Activated CD4-positive, alpha-beta memory T cell treated with anti-CD3 and anti-CD28 coated beads, Interleukin-2, amount 10 ng/mL, durations not matched to agents 7 days and 5 days (primary cell): ENCODE measurements around the gene RGS9. TPM values are rescaled to one million over a fixed set of nuclear protein-coding genes. Genes with fewer than 3 reads are reported as not detected.
"Not testable (repeated sequence)": the region's sequence is repeated elsewhere in the genome, so short reads cannot be mapped to it uniquely, and the experiment has no call there.

ENCODE experiments used
- CTCF ChIA-PET: fragments of 350-600 bp; sonication (Branson Sonifier 250); formaldehyde crosslinking; loops from one replicate; lab custom pipeline; 2021; ENCODE audit warnings: antibody characterized with exemption, inconsistent platforms; lab: Charles Lee
- POLR2A ChIA-PET: fragments of 350-600 bp; sonication (Branson Sonifier 250); formaldehyde crosslinking; loops from one replicate; lab custom pipeline; 2021; ENCODE audit warnings: antibody characterized with exemption; lab: Charles Lee
- DNase-seq: peaks from one replicate; pipeline ENCODE4 v3.0.0-alpha.2; 2020
- H3K27ac Mint-ChIP-seq: one replicate; pipeline ENCODE4 v1.8.0; 2021; ENCODE audit warnings: mild to moderate bottlenecking, mixed read lengths
- H3K27me3 Mint-ChIP-seq: one replicate; pipeline ENCODE4 v1.8.0; 2021; ENCODE audit warnings: mixed read lengths
- H3K36me3 Mint-ChIP-seq: one replicate; pipeline ENCODE4 v1.8.0; 2021; ENCODE audit warnings: low read depth, mixed read lengths
- H3K4me1 Mint-ChIP-seq: one replicate; pipeline ENCODE4 v1.8.0; 2021; ENCODE audit warnings: mixed read lengths
- H3K4me3 Mint-ChIP-seq: one replicate; pipeline ENCODE4 v1.8.0; 2021; ENCODE audit warnings: mild to moderate bottlenecking, mixed read lengths
- H3K9me3 Mint-ChIP-seq: one replicate; pipeline ENCODE4 v1.8.0; 2021; ENCODE audit warnings: mixed read lengths
- total RNA-seq, 2 experiments: library from RNA; stranded (reverse); gene quantifications; one replicate each; pipeline ENCODE4 v1.2.3, GENCODE V29; 2021

The RGS9 gene
- total RNA-seq, 2 experiments from 2014 or later = 30.4 to 31.2 TPM

- H3K27ac Mint-ChIP-seq = no peak overlapping the region
These were observed 39.7 kb downstream of the RGS9 start for GRCh38 chr17:65176646-65177409.

DNA sequence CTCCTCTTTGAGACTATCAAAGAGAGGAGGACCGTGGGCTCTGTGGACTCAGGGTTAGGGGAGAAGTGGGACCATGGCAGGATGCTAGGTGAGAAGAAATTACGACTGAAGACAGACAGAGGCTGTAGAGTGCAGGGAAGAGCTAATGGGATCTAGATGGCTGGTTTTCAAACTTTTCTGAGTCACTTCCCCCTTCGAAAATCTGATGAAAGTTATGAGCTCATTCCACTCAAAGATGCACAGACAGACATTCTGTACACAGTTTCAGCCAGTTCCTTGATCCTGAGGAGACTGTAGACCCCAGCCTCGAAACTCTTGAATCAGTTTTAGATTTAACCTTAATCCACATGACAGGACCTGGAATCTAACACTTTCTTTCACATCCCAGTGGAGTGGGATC is 40.7 kb downstream of the RGS9 start:
- H3K4me3 Mint-ChIP-seq = no peak overlapping the region
- POLR2A ChIA-PET = interaction anchor here (1.0 to 6.8 kb wide), 8 partner anchors 13 to 203 kb away, joined by 3 to 44 read pairs (median 18); partner anchors contain the start of gene GNA13
- peak overlapping the region; percentile 80 for H3K27ac Mint-ChIP-seq

More at GRCh38 chr17:65176646-65177409, 39.7 kb downstream of the RGS9 start:
- H3K4me1 Mint-ChIP-seq = peaks cover 63% of the 10 kb centered on the region
- ChIA-PET CTCF (interaction anchor here (0.9 to 1.6 kb wide), 2 partner anchors 40 to 76 kb away, joined by 4 to 9 read pairs; partner anchors contain the start of gene RGS9), POLR2A (interaction anchor here (1.5 to 6.8 kb wide), 3 partner anchors 12 to 120 kb away, joined by 4 to 44 read pairs (median 38); partner anchors contain the start of gene GNA13)
- H3K9me3 Mint-ChIP-seq = peaks cover 8% of the 10 kb centered on the region
- H3K36me3 Mint-ChIP-seq = peaks cover 40% of the 10 kb centered on the region
- H3K4me3 Mint-ChIP-seq = no peak overlapping the region
- H3K27me3 Mint-ChIP-seq = no peaks in the 10 kb centered on the region
- DNase-seq = no peak

DNA sequence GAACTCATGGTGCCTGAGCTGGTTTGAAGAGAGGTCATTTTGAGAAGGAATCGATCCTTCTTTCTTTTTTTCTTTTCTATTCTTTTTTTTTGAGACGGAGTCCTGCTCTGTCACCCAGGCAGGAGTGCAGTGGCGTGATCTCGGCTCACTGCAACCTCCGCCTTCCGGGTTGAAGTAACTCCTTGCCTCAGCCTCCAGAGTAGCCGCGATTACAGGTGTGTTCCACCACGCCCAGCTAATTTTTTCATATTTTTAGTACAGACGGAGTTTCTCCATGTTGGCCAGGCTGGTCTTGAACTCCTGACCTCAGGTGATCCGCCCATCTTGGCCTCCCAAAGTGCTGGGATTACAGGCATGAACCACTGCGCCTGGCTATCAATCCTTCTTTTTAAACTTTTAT is 43.1 kb downstream of the RGS9 start:
- H3K27me3 Mint-ChIP-seq, H3K9me3 Mint-ChIP-seq: not testable (repeated sequence)
- ChIA-PET POLR2A (interaction anchor here (0.7 to 6.8 kb wide), 14 partner anchors 8 to 400 kb away, joined by 3 to 69 read pairs (median 30); partner anchors contain the start of genes GNA13, LRRC37A3 and RGS9), CTCF (interaction anchor here (1.2 to 4.2 kb wide), 7 partner anchors 15 to 205 kb away, joined by 3 to 27 read pairs (median 6); partner anchors contain the start of gene RGS9)
- peaks cover 88% of the 10 kb centered on the region for H3K4me1 Mint-ChIP-seq
- peak; percentile 27 for DNase-seq
- H3K4me3 Mint-ChIP-seq = peak overlapping the region; percentile 55
- peaks cover 54% of the 10 kb centered on the region for H3K36me3 Mint-ChIP-seq
- peak overlapping the region; percentile 98 for H3K27ac Mint-ChIP-seq

More for the DNA sequence above, 40.7 kb downstream of the RGS9 start:
- peaks cover 43% of the 10 kb centered on the region for H3K36me3 Mint-ChIP-seq
- H3K9me3 Mint-ChIP-seq = peaks cover 8% of the 10 kb centered on the region
- H3K4me1 Mint-ChIP-seq = peaks cover 69% of the 10 kb centered on the region
- no peaks in the 10 kb centered on the region for H3K27me3 Mint-ChIP-seq
- no peak for DNase-seq
- CTCF ChIA-PET = interaction anchor here (0.9 to 1.6 kb wide), 3 partner anchors 14 to 78 kb away, joined by 3 to 9 read pairs (median 5); partner anchors contain the start of gene RGS9

- peaks cover 57% of the 10 kb centered on the region for H3K36me3 Mint-ChIP-seq
These were observed 43.6 kb downstream of the RGS9 start for GRCh38 chr17:65180752-65181236.

DNA sequence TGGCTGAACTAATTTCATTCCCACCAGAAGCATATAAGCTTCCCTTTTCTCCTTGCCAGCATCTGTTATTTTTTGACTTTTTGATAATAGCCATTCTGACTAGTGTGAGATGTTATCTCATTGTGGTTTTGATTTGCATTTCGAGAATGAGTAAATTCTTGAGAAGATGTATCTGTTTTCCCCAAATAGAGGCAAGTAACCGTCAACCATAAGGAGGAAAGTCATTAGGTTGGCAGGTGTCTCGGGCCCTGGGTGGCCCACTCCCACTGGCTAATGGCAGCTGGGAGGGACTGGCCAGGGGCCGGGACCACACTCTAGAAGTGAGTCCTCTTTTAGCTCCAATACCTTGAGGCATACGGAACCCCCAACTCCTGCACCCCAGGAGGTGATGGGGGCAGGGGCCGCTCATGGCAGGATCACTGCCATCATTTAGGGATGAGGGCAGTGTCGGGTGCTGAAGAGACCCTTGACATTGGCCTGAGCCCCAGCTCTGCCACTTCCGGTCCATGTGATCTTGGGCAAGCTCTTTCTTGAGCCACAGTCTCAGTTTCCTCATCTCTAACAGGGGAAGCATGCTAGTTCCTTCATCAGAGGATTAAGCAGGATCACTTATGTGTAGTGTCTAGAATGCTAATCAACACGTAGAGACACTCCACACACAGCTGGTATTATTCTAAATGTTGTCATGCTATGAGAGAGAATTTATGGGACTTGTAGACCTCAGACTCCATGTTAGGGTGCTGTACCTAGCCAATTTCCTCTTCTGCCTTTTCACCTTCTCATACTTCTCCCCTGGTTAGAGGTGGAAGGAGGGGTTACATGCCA is 44.3 kb downstream of the RGS9 start:
- ChIA-PET CTCF (interaction anchor here (0.8 to 4.2 kb wide), 12 partner anchors 9 to 262 kb away, joined by 3 to 27 read pairs (median 4); partner anchors contain the start of genes LRRC37A3 and RGS9), POLR2A (interaction anchor here (0.8 to 6.8 kb wide), 19 partner anchors 9 to 262 kb away, joined by 3 to 69 read pairs (median 18); partner anchors contain the start of genes GNA13, LRRC37A3 and RGS9)
- peak overlapping the region; percentile 29 for H3K4me3 Mint-ChIP-seq
- no peaks in the 10 kb centered on the region for H3K27me3 Mint-ChIP-seq
- H3K27ac Mint-ChIP-seq = peak overlapping the region; percentile 98
- peaks cover 8% of the 10 kb centered on the region for H3K9me3 Mint-ChIP-seq
- peaks cover 57% of the 10 kb centered on the region for H3K36me3 Mint-ChIP-seq
- peaks cover 88% of the 10 kb centered on the region for H3K4me1 Mint-ChIP-seq
- peak; percentile 69 for DNase-seq

More at GRCh38 chr17:65180752-65181236, 43.6 kb downstream of the RGS9 start:
- not testable (repeated sequence) for H3K27me3 Mint-ChIP-seq, H3K9me3 Mint-ChIP-seq, DNase-seq
- ChIA-PET POLR2A (interaction anchor here (0.8 to 6.8 kb wide), 15 partner anchors 8 to 213 kb away, joined by 3 to 69 read pairs (median 29); partner anchors contain the start of genes GNA13 and RGS9), CTCF (interaction anchor here (1.1 to 4.2 kb wide), 11 partner anchors 8 to 262 kb away, joined by 3 to 27 read pairs (median 5); partner anchors contain the start of genes LRRC37A3 and RGS9)
- peak overlapping the region; percentile 29 for H3K4me3 Mint-ChIP-seq
- H3K4me1 Mint-ChIP-seq = peaks cover 93% of the 10 kb centered on the region
- H3K27ac Mint-ChIP-seq = peak overlapping the region; percentile 98

- Mint-ChIP-seq H3K4me3 (no peak overlapping the region), H3K27me3 (no peaks in the 10 kb centered on the region), H3K36me3 (peaks cover 53% of the 10 kb centered on the region), H3K27ac (peak overlapping the region; percentile 98), H3K9me3 (peaks cover 2% of the 10 kb centered on the region), H3K4me1 (peaks cover 80% of the 10 kb centered on the region)
- ChIA-PET CTCF (interaction anchor here (0.6 to 4.2 kb wide), 7 partner anchors 10 to 263 kb away, joined by 3 to 27 read pairs (median 4); partner anchors contain the start of genes LRRC37A3 and RGS9), POLR2A (interaction anchor here (0.8 to 6.8 kb wide), 16 partner anchors 9 to 263 kb away, joined by 3 to 69 read pairs (median 24); partner anchors contain the start of genes GNA13, LRRC37A3 and RGS9)
- DNase-seq = peak; percentile 24
These were observed 45.1 kb downstream of the RGS9 start for GRCh38 chr17:65182233-65182632.

- Mint-ChIP-seq H3K4me3 (no peak overlapping the region), H3K9me3 (no peaks in the 10 kb centered on the region), H3K27ac (no peak overlapping the region), H3K36me3 (peaks cover 47% of the 10 kb centered on the region), H3K27me3 (no peaks in the 10 kb centered on the region), H3K4me1 (peaks cover 67% of the 10 kb centered on the region)
- CTCF ChIA-PET = interaction anchor here (3.2 kb wide), 1 partner anchor 11 kb away, joined by 21 read pairs; no protein-coding TSS in a partner anchor
- POLR2A ChIA-PET = interaction anchor here (0.9 to 6.8 kb wide), 4 partner anchors 11 to 64 kb away, joined by 3 to 54 read pairs (median 31); no protein-coding TSS in a partner anchor
- DNase-seq = no peak
These were observed 46.6 kb downstream of the RGS9 start for GRCh38 chr17:65183736-65184135.

DNA sequence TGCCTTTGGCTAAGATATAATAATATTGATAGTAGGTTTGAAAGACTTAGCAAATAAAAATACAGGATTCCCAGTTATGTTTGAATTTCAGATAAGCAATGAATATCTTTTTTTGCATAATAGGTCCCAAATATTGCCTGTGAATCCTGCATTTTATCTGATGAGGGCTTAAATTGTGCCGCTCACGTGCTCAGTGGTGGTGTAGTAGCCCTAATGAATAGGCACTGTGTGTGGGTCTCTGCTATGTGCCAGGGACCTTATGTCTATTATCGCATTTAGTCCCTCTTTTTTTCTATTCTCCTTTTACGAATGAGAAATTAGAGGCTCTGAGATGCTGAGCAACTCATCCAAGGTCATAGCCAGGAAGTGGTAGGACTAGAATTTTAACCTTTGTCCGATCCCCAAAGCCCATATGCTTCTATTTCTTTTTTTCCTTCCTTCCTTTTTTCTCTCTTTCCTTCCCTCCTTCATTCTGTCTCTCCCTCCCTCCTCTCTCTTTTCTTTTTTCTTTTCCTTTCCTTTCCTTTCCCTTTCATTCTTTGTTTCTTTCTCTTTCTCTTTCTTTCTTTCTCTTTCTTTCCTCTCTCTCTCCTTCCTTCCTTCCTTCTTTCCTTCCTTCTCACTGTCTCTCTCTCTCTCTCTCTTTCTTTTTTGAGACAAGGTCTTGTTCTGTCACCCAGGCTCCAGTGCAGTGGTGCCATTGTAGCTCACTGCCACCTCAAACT is 47.2 kb downstream of the RGS9 start:
- Mint-ChIP-seq H3K36me3 (peaks cover 46% of the 10 kb centered on the region), H3K4me3 (no peak overlapping the region), H3K27ac (peak overlapping the region; percentile 38), H3K27me3 (no peaks in the 10 kb centered on the region), H3K4me1 (peaks cover 61% of the 10 kb centered on the region), H3K9me3 (no peaks in the 10 kb centered on the region)
- CTCF ChIA-PET = interaction anchor here (1.1 kb wide), 1 partner anchor 45 kb away, joined by 4 read pairs; no protein-coding TSS in a partner anchor
- POLR2A ChIA-PET = interaction anchor here (0.9 to 4.3 kb wide), 5 partner anchors 11 to 209 kb away, joined by 3 to 54 read pairs (median 5); no protein-coding TSS in a partner anchor
- DNase-seq = no peak

GRCh38 chr17:65185062-65185461 is 47.9 kb downstream of the RGS9 start:
- POLR2A ChIA-PET = interaction anchor here (1.0 to 2.4 kb wide), 3 partner anchors 12 to 210 kb away, joined by 3 to 10 read pairs (median 5); no protein-coding TSS in a partner anchor

DNA sequence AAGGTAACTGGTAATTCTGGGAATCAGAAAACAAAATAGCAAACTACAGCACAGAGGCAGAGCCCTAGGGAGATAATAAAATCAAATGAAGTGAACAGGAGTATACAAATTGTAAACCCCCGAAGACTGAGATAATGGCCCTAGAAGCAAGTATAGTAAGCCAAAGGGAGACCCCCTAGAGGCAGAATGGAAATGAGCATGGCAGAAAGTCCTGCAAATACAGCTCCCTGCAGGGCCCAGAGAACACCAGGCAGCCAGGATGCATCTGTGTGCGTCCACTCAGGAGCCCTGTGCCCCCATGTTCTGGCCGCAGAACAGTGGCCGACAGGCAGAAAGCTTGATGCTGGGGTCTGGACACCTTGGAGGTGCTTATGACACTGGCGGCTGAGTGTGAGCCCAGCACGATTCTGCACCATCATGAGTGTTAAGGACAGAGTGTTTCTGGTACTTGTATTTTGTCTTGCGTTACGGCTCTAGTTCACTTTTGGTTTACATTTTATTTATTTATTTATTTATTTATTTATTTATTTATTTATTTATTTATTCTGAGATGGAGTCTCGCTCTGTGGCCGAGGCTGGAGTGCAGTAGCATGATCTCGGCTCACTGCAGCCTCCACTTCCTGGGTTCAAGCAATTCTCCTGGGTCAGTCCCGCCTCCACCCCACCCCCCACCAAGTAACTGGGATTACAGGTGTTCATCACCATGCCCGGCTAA is 48.7 kb downstream of the RGS9 start:
- Mint-ChIP-seq H3K27ac (peak overlapping the region; percentile 18), H3K4me1 (peaks cover 49% of the 10 kb centered on the region), H3K4me3 (no peak overlapping the region), H3K9me3 (no peaks in the 10 kb centered on the region), H3K36me3 (peaks cover 58% of the 10 kb centered on the region), H3K27me3 (no peaks in the 10 kb centered on the region)
- DNase-seq = no peak
- CTCF ChIA-PET = interaction anchor here (0.6 to 1.5 kb wide), 6 partner anchors 12 to 1584 kb away, joined by 3 to 5 read pairs (median 4); no protein-coding TSS in a partner anchor
- POLR2A ChIA-PET = interaction anchor here (1.0 to 2.4 kb wide), 3 partner anchors 12 to 210 kb away, joined by 3 to 10 read pairs (median 5); no protein-coding TSS in a partner anchor

More at GRCh38 chr17:65185062-65185461, 47.9 kb downstream of the RGS9 start:
- DNase-seq = no peak
- Mint-ChIP-seq H3K27ac (no peak overlapping the region), H3K36me3 (peaks cover 52% of the 10 kb centered on the region), H3K9me3 (no peaks in the 10 kb centered on the region), H3K27me3 (no peaks in the 10 kb centered on the region), H3K4me3 (no peak overlapping the region), H3K4me1 (peaks cover 54% of the 10 kb centered on the region)
- CTCF ChIA-PET = interaction anchor here (1.1 to 1.5 kb wide), 3 partner anchors 13 to 84 kb away, joined by 4 to 5 read pairs (median 4); no protein-coding TSS in a partner anchor
